Liver (tissue), 9 donors: ENCODE data around the gene PACRGL. TPM values are rescaled to one million over a fixed set of nuclear protein-coding genes. Genes with fewer than 3 reads are reported as not detected.

Source experiments
- DNase-seq: peaks from one replicate; pipeline ENCODE4 v3.0.0-alpha.2; 2017; ENCODE audit warnings: low spot score
- H3K27ac ChIP-seq, 2 donors: one replicate each; pipeline ENCODE4 v1.7.0; 2013; ENCODE audit warnings: inconsistent platforms in 2 of 2, low read length in 2 of 2, control low read depth in 1 of 2, low read depth in 1 of 2, mild to moderate bottlenecking in 1 of 2
- H3K27me3 ChIP-seq, 4 donors: one replicate each; pipeline versions ENCODE4 v1.6.1 to v1.7.0; 2013; ENCODE audit warnings: low read length in 3 of 4, inconsistent platforms in 1 of 4, mild to moderate bottlenecking in 1 of 4, moderate library complexity in 1 of 4; ENCODE audit not compliant: control insufficient read depth in 4 of 4, insufficient read depth in 4 of 4
- H3K36me3 ChIP-seq, 4 donors: one replicate each; pipeline versions ENCODE4 v1.6.1 to v1.7.0; 2013; ENCODE audit warnings: low read length in 3 of 4, mild to moderate bottlenecking in 3 of 4, low read depth in 1 of 4, moderate library complexity in 1 of 4; ENCODE audit not compliant: control insufficient read depth in 4 of 4, insufficient read depth in 3 of 4
- H3K4me1 ChIP-seq, 4 donors: one replicate each; pipeline versions ENCODE4 v1.6.1 to v1.7.0; 2013; ENCODE audit warnings: low read length in 3 of 4, mild to moderate bottlenecking in 3 of 4, moderate library complexity in 1 of 4; ENCODE audit not compliant: control insufficient read depth in 4 of 4, insufficient read depth in 4 of 4
- H3K4me3 ChIP-seq, 3 donors: one replicate each; pipeline versions ENCODE4 v1.6.1 to v1.7.0; 2013; ENCODE audit warnings: low read length in 3 of 3, control low read depth in 1 of 3, low read depth in 1 of 3, mild to moderate bottlenecking in 1 of 3
- H3K9ac ChIP-seq, 2 donors: one replicate each; pipeline ENCODE4 v1.7.0; 2013; ENCODE audit warnings: low read length in 2 of 2, mild to moderate bottlenecking in 2 of 2, moderate library complexity in 2 of 2, control low read depth in 1 of 2, low read depth in 1 of 2
- H3K9me3 ChIP-seq, 4 donors: one replicate each; pipeline versions ENCODE4 v1.6.1 to v1.7.0; 2013; ENCODE audit warnings: low read length in 3 of 4; ENCODE audit not compliant: control insufficient read depth in 4 of 4
- ATF3 ChIP-seq: IDR thresholded peaks from 2 replicates; pipeline ENCODE4 v1.6.1; 2016; ENCODE audit warnings: antibody characterized with exemption
- EGR1 ChIP-seq, 2 donors: IDR thresholded peaks; 2 replicates each; pipeline ENCODE4 v1.6.1; 2016 to 2018; ENCODE audit warnings: antibody characterized with exemption in 2 of 2, low read depth in 2 of 2
- FOXA1 ChIP-seq: IDR thresholded peaks from 2 replicates; pipeline ENCODE4 v1.6.1; 2016; ENCODE audit warnings: antibody characterized with exemption
- FOXA2 ChIP-seq: IDR thresholded peaks from 2 replicates; pipeline ENCODE4 v1.6.1; 2016; ENCODE audit warnings: antibody characterized with exemption
- GABPA ChIP-seq, 2 donors: IDR thresholded peaks in 1 of 2; conservative IDR thresholded peaks in 1 of 2; 2 replicates each; pipeline ENCODE4 v1.6.1; 2016; ENCODE audit warnings: antibody characterized with exemption in 2 of 2, mild to moderate bottlenecking in 1 of 2, moderate library complexity in 1 of 2
- HNF4A ChIP-seq, 2 donors: conservative IDR thresholded peaks; 2 replicates each; pipeline ENCODE4 v1.6.1; 2016; ENCODE audit warnings: antibody characterized with exemption in 2 of 2, mild to moderate bottlenecking in 2 of 2
- HNF4G ChIP-seq: IDR thresholded peaks from 2 replicates; pipeline ENCODE4 v1.6.1; 2016; ENCODE audit warnings: antibody characterized with exemption
- JUND ChIP-seq, 2 donors: IDR thresholded peaks; 2 replicates each; pipeline ENCODE4 v1.6.1; 2016; ENCODE audit warnings: antibody characterized with exemption in 2 of 2
- MAX ChIP-seq: IDR thresholded peaks from 2 replicates; pipeline ENCODE4 v1.6.1; 2016; ENCODE audit warnings: antibody characterized with exemption
- NR2F2 ChIP-seq: IDR thresholded peaks from 2 replicates; pipeline ENCODE4 v1.6.1; 2016; ENCODE audit warnings: antibody characterized with exemption
- RAD21 ChIP-seq, 2 donors: IDR thresholded peaks; 2 replicates each; pipeline ENCODE4 v1.6.1; 2016; ENCODE audit warnings: antibody characterized with exemption in 2 of 2, mild to moderate bottlenecking in 2 of 2
- REST ChIP-seq: IDR thresholded peaks from 2 replicates; pipeline ENCODE4 v1.6.1; 2016; ENCODE audit warnings: antibody characterized with exemption, mild to moderate bottlenecking
- RXRA ChIP-seq, 2 donors: IDR thresholded peaks; 2 replicates each; pipeline ENCODE4 v1.6.1; 2017 to 2018; ENCODE audit warnings: antibody characterized with exemption in 2 of 2, mild to moderate bottlenecking in 1 of 2
- SP1 ChIP-seq: IDR thresholded peaks from 2 replicates; pipeline ENCODE4 v1.6.1; 2018; ENCODE audit warnings: antibody characterized with exemption, mild to moderate bottlenecking
- TAF1 ChIP-seq: conservative IDR thresholded peaks from 2 replicates; pipeline ENCODE4 v1.6.1; 2016; ENCODE audit warnings: antibody characterized with exemption, mild to moderate bottlenecking
- YY1 ChIP-seq: IDR thresholded peaks from 2 replicates; pipeline ENCODE4 v1.6.1; 2016; ENCODE audit warnings: antibody characterized with exemption, mild to moderate bottlenecking
- WGBS: extraction: QIAGEN DNeasy Blood & Tissue Kit; methylation state at CpG from one replicate; pipeline ENCODE4 v1.1.7; 2013; 5-methylcytosine and 5-hydroxymethylcytosine counted together
- polyA plus RNA-seq, 2 donors: library from polyadenylated mRNA; stranded (reverse) in 1 of 2; unstranded in 1 of 2; fragments of 200-250 nt in 1 of 2; fragments of >200 nt in 1 of 2; fragmentation: Nextera tagmentation in 1 of 2; extraction: Ambion mirVana in 1 of 2; gene quantifications; one replicate each; pipeline versions ENCODE4 v1.2.1 to v1.2.3, GENCODE V29; 2013 to 2015
- total RNA-seq, 2 donors: library from RNA; depleted of rRNA; stranded (reverse); fragments of >200 nt; gene quantifications; one replicate each; pipeline ENCODE4 v1.2.3, GENCODE V29; 2014
- TF ChIP-seq, protein P1 (sequence below): fragments of 150-350 bp; IDR thresholded peaks from 2 replicates; pipeline ENCODE4 v1.5.1; 2017; ENCODE audit warnings: improper control_type of control experiment, low read depth, low read length; ENCODE audit not compliant: missing input control
- TF ChIP-seq, protein P2 (sequence below): IDR thresholded peaks from 2 replicates; pipeline ENCODE4 v1.6.1; 2016; ENCODE audit warnings: antibody characterized with exemption
- donor health status: healthy.
- donor health status: healthy.
- donor health status: healthy.
- donor health status: healthy.
- donor health status: healthy.

Gene PACRGL
- total and polyA plus RNA-seq, 4 donors, result 2.6 to 7.2 (median 4.9) TPM

DNA sequence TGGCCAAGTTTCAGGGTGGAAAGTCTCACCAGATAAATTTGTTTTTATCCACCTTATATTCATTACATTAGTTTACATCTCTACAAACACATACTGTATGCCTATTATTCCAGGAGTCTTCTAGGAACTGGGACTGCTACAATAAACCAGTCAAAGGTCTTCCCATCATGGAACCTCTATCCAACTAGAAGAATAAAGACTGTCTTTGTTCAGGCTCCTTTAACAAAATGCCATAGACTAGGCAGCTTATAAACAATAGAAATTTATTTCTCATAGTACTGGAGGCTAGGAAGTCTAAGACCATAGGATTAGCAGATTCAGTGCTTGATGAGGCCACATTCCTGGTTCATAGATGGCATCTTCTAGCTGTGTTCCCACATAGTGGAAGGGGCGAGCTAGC is 61.6 kb downstream of the PACRGL start:
- no peak overlapping the region for H3K27ac ChIP-seq
- no peak for DNase-seq
- H3K4me3 ChIP-seq, result no peak overlapping the region
- H3K4me1 ChIP-seq, result no peaks in the 10 kb centered on the region
- WGBS, result 94% methylated on average over 1 of the region's 1 CpG
- TF ChIP-seq REST, result no peak
- TF ChIP-seq YY1, result no peak
- TF ChIP-seq JUND (IDR thresholded peaks at IDR 0.05), result no peak
- TF ChIP-seq HNF4A (conservative IDR thresholded peaks at IDR 0.05), result no peak
- no peak for TF ChIP-seq MAX
- TF ChIP-seq, protein P1, sequence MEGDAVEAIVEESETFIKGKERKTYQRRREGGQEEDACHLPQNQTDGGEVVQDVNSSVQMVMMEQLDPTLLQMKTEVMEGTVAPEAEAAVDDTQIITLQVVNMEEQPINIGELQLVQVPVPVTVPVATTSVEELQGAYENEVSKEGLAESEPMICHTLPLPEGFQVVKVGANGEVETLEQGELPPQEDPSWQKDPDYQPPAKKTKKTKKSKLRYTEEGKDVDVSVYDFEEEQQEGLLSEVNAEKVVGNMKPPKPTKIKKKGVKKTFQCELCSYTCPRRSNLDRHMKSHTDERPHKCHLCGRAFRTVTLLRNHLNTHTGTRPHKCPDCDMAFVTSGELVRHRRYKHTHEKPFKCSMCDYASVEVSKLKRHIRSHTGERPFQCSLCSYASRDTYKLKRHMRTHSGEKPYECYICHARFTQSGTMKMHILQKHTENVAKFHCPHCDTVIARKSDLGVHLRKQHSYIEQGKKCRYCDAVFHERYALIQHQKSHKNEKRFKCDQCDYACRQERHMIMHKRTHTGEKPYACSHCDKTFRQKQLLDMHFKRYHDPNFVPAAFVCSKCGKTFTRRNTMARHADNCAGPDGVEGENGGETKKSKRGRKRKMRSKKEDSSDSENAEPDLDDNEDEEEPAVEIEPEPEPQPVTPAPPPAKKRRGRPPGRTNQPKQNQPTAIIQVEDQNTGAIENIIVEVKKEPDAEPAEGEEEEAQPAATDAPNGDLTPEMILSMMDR, result no peak
- TF ChIP-seq FOXA1, result no peak
- no peak for TF ChIP-seq EGR1 (IDR thresholded peaks at IDR 0.05; ENCODE audit: low read depth in 2 of 2)
- H3K9ac ChIP-seq, result no peak overlapping the region
- no peaks in the 10 kb centered on the region for H3K27me3 ChIP-seq
- no peaks in the 10 kb centered on the region for H3K9me3 ChIP-seq
- H3K36me3 ChIP-seq, result no peaks in the 10 kb centered on the region

GRCh38 chr4:20764366-20764992 is 64.2 kb downstream of the PACRGL start:
- H3K27me3 ChIP-seq, result no peaks in the 10 kb centered on the region
- WGBS, result 86% methylated on average over 13 of the region's 13 CpGs
- DNase-seq, result no peak
- H3K9me3 ChIP-seq, result no peaks in the 10 kb centered on the region
- no peak overlapping the region for H3K4me3 ChIP-seq
- H3K36me3 ChIP-seq, result no peaks in the 10 kb centered on the region
- H3K4me1 ChIP-seq, result no peaks in the 10 kb centered on the region
- H3K27ac ChIP-seq, result no peak overlapping the region
- no peak overlapping the region for H3K9ac ChIP-seq
- TF ChIP-seq, protein P2, sequence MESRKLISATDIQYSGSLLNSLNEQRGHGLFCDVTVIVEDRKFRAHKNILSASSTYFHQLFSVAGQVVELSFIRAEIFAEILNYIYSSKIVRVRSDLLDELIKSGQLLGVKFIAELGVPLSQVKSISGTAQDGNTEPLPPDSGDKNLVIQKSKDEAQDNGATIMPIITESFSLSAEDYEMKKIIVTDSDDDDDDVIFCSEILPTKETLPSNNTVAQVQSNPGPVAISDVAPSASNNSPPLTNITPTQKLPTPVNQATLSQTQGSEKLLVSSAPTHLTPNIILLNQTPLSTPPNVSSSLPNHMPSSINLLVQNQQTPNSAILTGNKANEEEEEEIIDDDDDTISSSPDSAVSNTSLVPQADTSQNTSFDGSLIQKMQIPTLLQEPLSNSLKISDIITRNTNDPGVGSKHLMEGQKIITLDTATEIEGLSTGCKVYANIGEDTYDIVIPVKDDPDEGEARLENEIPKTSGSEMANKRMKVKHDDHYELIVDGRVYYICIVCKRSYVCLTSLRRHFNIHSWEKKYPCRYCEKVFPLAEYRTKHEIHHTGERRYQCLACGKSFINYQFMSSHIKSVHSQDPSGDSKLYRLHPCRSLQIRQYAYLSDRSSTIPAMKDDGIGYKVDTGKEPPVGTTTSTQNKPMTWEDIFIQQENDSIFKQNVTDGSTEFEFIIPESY, result no peak
- TF ChIP-seq SP1 (no peak), GABPA (IDR thresholded peaks at IDR 0.05 in 1 of 2, conservative IDR thresholded peaks at IDR 0.05 in 1 of 2) (no peak), YY1 (no peak), JUND (IDR thresholded peaks at IDR 0.05) (no peak), HNF4A (conservative IDR thresholded peaks at IDR 0.05) (no peak), RXRA (IDR thresholded peaks at IDR 0.05) (no peak), FOXA2 (no peak), HNF4G (no peak), REST (no peak), ATF3 (no peak), RAD21 (IDR thresholded peaks at IDR 0.05) (no peak), NR2F2 (no peak), TAF1 (no peak)
